ENCODE data around the gene PROK1.

- no peak for TF ChIP-seq CTCF (IDR thresholded peaks at IDR 0.05)
- TF ChIP-seq POLR2AphosphoS5 (IDR thresholded peaks at IDR 0.05; ENCODE audit: low read depth, low read length), result no peak
- no peak for TF ChIP-seq JUND (IDR thresholded peaks at IDR 0.05)
- TF ChIP-seq, protein P1, sequence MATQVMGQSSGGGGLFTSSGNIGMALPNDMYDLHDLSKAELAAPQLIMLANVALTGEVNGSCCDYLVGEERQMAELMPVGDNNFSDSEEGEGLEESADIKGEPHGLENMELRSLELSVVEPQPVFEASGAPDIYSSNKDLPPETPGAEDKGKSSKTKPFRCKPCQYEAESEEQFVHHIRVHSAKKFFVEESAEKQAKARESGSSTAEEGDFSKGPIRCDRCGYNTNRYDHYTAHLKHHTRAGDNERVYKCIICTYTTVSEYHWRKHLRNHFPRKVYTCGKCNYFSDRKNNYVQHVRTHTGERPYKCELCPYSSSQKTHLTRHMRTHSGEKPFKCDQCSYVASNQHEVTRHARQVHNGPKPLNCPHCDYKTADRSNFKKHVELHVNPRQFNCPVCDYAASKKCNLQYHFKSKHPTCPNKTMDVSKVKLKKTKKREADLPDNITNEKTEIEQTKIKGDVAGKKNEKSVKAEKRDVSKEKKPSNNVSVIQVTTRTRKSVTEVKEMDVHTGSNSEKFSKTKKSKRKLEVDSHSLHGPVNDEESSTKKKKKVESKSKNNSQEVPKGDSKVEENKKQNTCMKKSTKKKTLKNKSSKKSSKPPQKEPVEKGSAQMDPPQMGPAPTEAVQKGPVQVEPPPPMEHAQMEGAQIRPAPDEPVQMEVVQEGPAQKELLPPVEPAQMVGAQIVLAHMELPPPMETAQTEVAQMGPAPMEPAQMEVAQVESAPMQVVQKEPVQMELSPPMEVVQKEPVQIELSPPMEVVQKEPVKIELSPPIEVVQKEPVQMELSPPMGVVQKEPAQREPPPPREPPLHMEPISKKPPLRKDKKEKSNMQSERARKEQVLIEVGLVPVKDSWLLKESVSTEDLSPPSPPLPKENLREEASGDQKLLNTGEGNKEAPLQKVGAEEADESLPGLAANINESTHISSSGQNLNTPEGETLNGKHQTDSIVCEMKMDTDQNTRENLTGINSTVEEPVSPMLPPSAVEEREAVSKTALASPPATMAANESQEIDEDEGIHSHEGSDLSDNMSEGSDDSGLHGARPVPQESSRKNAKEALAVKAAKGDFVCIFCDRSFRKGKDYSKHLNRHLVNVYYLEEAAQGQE (IDR thresholded peaks at IDR 0.05; ENCODE audit: low read depth, low read length), result no peak
- TF ChIP-seq, protein P2, sequence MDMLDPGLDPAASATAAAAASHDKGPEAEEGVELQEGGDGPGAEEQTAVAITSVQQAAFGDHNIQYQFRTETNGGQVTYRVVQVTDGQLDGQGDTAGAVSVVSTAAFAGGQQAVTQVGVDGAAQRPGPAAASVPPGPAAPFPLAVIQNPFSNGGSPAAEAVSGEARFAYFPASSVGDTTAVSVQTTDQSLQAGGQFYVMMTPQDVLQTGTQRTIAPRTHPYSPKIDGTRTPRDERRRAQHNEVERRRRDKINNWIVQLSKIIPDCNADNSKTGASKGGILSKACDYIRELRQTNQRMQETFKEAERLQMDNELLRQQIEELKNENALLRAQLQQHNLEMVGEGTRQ (IDR thresholded peaks at IDR 0.05; ENCODE audit: borderline replicate concordance, low read depth, low read length), result no peak
These were observed 32.2 kb upstream of the PROK1 start for GRCh38 chr1:110418729-110419128.
